ENCODE results near the gene SKIC3. TPM values are rescaled to one million over a fixed set of nuclear protein-coding genes. Genes with fewer than 3 reads are reported as not detected.

Gene SKIC3
- total and polyA plus RNA-seq, 4 donors = 13.4 to 53.8 (median 29.0) TPM

- Histone ChIP-seq H3K27me3 (ENCODE audit: control insufficient read depth in 4 of 4, insufficient read depth in 4 of 4, low read length in 3 of 4) (no peaks in the 10 kb centered on the region), H3K9ac (ENCODE audit: low read depth in 1 of 2, low read length in 2 of 2) (no peak overlapping the region), H3K36me3 (ENCODE audit: control insufficient read depth in 4 of 4, insufficient read depth in 3 of 4, low read depth in 1 of 4, low read length in 3 of 4) (peaks cover 2 to 36% (median 20%) of the 10 kb centered on the region in 4 donors), H3K4me3 (ENCODE audit: low read depth in 1 of 3, low read length in 3 of 3) (no peak overlapping the region), H3K9me3 (ENCODE audit: control insufficient read depth in 4 of 4, low read length in 3 of 4) (no peaks in the 10 kb centered on the region), H3K4me1 (ENCODE audit: control insufficient read depth in 4 of 4, insufficient read depth in 4 of 4, low read length in 3 of 4) (no peaks in the 10 kb centered on the region), H3K27ac (ENCODE audit: low read depth in 1 of 2, low read length in 2 of 2) (no peak overlapping the region)
- TF ChIP-seq, protein P1, sequence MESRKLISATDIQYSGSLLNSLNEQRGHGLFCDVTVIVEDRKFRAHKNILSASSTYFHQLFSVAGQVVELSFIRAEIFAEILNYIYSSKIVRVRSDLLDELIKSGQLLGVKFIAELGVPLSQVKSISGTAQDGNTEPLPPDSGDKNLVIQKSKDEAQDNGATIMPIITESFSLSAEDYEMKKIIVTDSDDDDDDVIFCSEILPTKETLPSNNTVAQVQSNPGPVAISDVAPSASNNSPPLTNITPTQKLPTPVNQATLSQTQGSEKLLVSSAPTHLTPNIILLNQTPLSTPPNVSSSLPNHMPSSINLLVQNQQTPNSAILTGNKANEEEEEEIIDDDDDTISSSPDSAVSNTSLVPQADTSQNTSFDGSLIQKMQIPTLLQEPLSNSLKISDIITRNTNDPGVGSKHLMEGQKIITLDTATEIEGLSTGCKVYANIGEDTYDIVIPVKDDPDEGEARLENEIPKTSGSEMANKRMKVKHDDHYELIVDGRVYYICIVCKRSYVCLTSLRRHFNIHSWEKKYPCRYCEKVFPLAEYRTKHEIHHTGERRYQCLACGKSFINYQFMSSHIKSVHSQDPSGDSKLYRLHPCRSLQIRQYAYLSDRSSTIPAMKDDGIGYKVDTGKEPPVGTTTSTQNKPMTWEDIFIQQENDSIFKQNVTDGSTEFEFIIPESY (IDR thresholded peaks at IDR 0.05) = no peak
- no peak for TF ChIP-seq FOXA1 (IDR thresholded peaks at IDR 0.05)
- TF ChIP-seq JUND (IDR thresholded peaks at IDR 0.05) = no peak
- TF ChIP-seq SP1 (IDR thresholded peaks at IDR 0.05) = no peak
- TF ChIP-seq HNF4G (IDR thresholded peaks at IDR 0.05) = no peak
- TF ChIP-seq FOXA2 (IDR thresholded peaks at IDR 0.05) = no peak
- WGBS = 95% methylated on average over 2 of the region's 2 CpGs
- DNase-seq (ENCODE audit: low spot score) = no peak
These were observed 17.3 kb downstream of the SKIC3 start for GRCh38 chr5:95537501-95537900.

- DNase-seq (ENCODE audit: low spot score) = no peak
- H3K9me3 ChIP-seq (ENCODE audit: control insufficient read depth in 4 of 4, low read length in 3 of 4) = no peaks in the 10 kb centered on the region
- TF ChIP-seq TAF1 (conservative IDR thresholded peaks at IDR 0.05) = no peak
- TF ChIP-seq YY1 (IDR thresholded peaks at IDR 0.05) = no peak
- no peak for TF ChIP-seq HNF4A (conservative IDR thresholded peaks at IDR 0.05)
- TF ChIP-seq RAD21 (IDR thresholded peaks at IDR 0.05) = no peak
- TF ChIP-seq, protein P2, sequence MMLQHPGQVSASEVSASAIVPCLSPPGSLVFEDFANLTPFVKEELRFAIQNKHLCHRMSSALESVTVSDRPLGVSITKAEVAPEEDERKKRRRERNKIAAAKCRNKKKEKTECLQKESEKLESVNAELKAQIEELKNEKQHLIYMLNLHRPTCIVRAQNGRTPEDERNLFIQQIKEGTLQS (IDR thresholded peaks at IDR 0.05) = no peak
- no peak for TF ChIP-seq HNF4G (IDR thresholded peaks at IDR 0.05)
- TF ChIP-seq NR2F2 (IDR thresholded peaks at IDR 0.05) = no peak
- no peak for TF ChIP-seq FOXA2 (IDR thresholded peaks at IDR 0.05)
- TF ChIP-seq, protein P1 (IDR thresholded peaks at IDR 0.05) = no peak
- no peak for TF ChIP-seq JUND (IDR thresholded peaks at IDR 0.05)
- no peak for TF ChIP-seq FOXA1 (IDR thresholded peaks at IDR 0.05)
- TF ChIP-seq RXRA (IDR thresholded peaks at IDR 0.05) = no peak
- no peak for TF ChIP-seq EGR1 (IDR thresholded peaks at IDR 0.05; ENCODE audit: low read depth in 2 of 2)
- TF ChIP-seq, protein P3, sequence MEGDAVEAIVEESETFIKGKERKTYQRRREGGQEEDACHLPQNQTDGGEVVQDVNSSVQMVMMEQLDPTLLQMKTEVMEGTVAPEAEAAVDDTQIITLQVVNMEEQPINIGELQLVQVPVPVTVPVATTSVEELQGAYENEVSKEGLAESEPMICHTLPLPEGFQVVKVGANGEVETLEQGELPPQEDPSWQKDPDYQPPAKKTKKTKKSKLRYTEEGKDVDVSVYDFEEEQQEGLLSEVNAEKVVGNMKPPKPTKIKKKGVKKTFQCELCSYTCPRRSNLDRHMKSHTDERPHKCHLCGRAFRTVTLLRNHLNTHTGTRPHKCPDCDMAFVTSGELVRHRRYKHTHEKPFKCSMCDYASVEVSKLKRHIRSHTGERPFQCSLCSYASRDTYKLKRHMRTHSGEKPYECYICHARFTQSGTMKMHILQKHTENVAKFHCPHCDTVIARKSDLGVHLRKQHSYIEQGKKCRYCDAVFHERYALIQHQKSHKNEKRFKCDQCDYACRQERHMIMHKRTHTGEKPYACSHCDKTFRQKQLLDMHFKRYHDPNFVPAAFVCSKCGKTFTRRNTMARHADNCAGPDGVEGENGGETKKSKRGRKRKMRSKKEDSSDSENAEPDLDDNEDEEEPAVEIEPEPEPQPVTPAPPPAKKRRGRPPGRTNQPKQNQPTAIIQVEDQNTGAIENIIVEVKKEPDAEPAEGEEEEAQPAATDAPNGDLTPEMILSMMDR (IDR thresholded peaks at IDR 0.05; ENCODE audit: low read depth, low read length, missing input control) = no peak
- H3K27ac ChIP-seq (ENCODE audit: low read depth in 1 of 2, low read length in 2 of 2) = no peak overlapping the region
- peaks cover 1 to 32% (median 23%) of the 10 kb centered on the region in 4 donors for H3K36me3 ChIP-seq (ENCODE audit: control insufficient read depth in 4 of 4, insufficient read depth in 3 of 4, low read depth in 1 of 4, low read length in 3 of 4)
- no peak overlapping the region for H3K9ac ChIP-seq (ENCODE audit: low read depth in 1 of 2, low read length in 2 of 2)
- no peak overlapping the region for H3K4me3 ChIP-seq (ENCODE audit: low read depth in 1 of 3, low read length in 3 of 3)
- H3K4me1 ChIP-seq (ENCODE audit: control insufficient read depth in 4 of 4, insufficient read depth in 4 of 4, low read length in 3 of 4) = no peaks in the 10 kb centered on the region
- no peaks in the 10 kb centered on the region for H3K27me3 ChIP-seq (ENCODE audit: control insufficient read depth in 4 of 4, insufficient read depth in 4 of 4, low read length in 3 of 4)
These were observed 21.0 kb downstream of the SKIC3 start for GRCh38 chr5:95533761-95534160.
